GM19455 (cell line): ENCODE measurements around the gene CTNNAL1.
"Not testable (repeated sequence)": the region's sequence is repeated elsewhere in the genome, so short reads cannot be mapped to it uniquely, and the experiment has no call there.

Source experiments
- ATAC-seq: cut with Tn5 transposase; IDR thresholded peaks from one replicate; pipeline ENCODE4 v1.9.1; 2021; ENCODE audit not compliant: unreplicated experiment

Gene CTNNAL1, protein sequence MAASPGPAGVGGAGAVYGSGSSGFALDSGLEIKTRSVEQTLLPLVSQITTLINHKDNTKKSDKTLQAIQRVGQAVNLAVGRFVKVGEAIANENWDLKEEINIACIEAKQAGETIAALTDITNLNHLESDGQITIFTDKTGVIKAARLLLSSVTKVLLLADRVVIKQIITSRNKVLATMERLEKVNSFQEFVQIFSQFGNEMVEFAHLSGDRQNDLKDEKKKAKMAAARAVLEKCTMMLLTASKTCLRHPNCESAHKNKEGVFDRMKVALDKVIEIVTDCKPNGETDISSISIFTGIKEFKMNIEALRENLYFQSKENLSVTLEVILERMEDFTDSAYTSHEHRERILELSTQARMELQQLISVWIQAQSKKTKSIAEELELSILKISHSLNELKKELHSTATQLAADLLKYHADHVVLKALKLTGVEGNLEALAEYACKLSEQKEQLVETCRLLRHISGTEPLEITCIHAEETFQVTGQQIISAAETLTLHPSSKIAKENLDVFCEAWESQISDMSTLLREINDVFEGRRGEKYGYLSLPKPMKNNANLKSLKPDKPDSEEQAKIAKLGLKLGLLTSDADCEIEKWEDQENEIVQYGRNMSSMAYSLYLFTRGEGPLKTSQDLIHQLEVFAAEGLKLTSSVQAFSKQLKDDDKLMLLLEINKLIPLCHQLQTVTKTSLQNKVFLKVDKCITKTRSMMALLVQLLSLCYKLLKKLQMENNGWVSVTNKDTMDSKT

GRCh38 chr9:109012876-109013678, at the start of gene CTNNAL1:
CTNNAL1 (minus strand) TSS chr9:109013499; CDS start chr9:109013442, 57 bp downstream.
- peak; percentile 73 for ATAC-seq

DNA sequence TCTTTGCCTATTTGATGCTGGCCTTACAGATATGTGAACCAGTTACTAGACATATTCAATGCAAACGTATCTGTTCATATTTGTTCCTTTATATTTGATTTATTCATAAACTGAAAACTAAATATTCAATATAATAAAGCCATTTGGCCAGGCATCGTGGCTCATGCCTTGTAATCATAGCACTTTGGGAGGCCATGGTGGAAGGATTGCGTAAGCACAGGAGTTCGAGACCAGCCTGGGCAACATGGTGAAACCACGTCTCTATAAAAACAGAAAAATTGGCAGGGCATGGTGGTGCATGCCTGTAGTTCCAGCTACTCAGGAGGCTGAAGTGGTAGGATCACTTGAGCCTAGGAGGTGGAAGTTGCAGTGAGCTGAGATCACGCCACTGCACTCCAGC, 49.2 kb upstream of the CTNNAL1 start:
- no peak for ATAC-seq

GRCh38 chr9:109060191-109060590, 46.9 kb upstream of the CTNNAL1 start:
- no peak for ATAC-seq

GRCh38 chr9:109053121-109053520, 39.8 kb upstream of the CTNNAL1 start:
- ATAC-seq: not testable (repeated sequence)

DNA sequence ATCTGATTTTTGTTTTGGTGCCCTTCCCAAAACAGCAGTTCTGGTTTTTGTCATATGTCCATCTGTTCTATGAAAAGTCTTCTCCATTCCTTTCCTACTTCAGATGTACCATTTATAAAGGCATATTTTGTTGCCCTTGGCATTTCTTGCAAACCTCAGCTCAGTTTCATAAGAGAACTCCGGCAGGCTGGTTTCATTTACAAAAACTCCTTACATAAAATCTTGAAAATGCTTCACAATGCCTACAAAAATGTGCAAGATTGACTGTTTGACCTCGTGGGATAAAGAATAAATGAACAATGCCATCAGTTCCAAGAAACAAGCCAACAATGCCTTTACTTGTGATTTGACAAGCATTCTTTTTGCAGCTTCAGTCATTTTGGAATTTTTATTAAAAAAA, 39.1 kb upstream of the CTNNAL1 start:
- ATAC-seq: no peak

GRCh38 chr9:109051733-109052132, 38.4 kb upstream of the CTNNAL1 start:
- no peak for ATAC-seq

- ATAC-seq: no peak
Observed at GRCh38 chr9:109050444-109050843, 37.1 kb upstream of the CTNNAL1 start.

DNA sequence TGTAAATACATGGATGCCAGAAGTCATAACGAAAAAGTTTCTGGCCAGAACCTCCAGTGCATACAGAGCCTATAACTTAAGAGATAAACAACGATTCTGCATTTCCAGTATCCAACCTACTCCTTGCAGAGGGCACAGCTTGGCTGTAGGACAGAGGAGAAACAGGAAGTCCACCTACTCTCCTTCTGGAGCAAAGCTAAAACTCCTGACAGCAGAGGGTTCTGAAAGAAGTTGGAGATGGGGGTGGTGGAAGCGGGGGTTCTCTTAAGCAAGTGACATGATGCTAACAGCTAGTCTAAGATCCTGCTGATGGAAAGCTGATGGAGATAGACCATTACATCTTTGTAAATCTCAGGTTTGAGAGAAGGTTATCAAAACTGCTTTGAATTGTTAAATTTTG, 35.5 kb upstream of the CTNNAL1 start:
- no peak for ATAC-seq

- no peak for ATAC-seq
Observed at GRCh38 chr9:109047259-109047658, 34.0 kb upstream of the CTNNAL1 start.

DNA sequence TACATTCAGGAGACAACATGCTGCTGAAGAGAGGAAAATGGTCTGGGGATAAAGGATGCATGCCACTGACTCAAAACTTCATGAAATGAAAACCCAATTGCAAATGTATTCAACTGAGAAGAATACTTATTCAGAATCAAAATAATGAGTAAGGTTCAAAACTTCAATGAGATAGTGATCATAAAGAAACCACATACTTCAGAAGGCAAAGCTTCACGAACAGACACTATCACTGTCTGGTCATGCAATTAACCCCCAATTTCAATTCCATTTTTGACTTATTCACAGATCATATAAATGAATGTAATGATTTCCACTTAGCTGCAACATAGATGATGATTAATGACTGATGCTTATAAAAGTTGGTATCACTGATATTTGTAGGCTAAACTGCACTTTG, 33.0 kb upstream of the CTNNAL1 start:
- no peak for ATAC-seq

GRCh38 chr9:109043578-109043977, 30.3 kb upstream of the CTNNAL1 start:
- no peak for ATAC-seq

DNA sequence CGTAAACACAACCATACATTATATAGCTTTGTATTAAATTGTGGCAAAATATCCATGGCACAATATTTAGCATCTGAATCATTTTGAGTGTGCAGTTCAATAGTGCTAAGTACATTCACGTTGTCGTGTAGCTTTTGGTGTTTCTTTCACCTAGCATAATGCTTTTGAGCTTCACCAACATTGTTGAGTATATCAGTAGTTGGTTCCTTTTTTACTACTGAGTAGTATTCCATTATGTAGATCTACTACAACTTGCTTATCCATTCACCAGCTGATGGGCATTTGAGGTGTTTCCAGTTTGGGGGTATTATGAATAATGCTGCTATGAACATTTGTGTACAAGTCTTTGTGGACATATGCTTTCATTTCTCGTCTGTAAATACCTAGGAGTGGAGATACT, 27.3 kb upstream of the CTNNAL1 start:
- ATAC-seq: no peak

GRCh38 chr9:109039539-109039938, 26.2 kb upstream of the CTNNAL1 start:
- ATAC-seq: no peak

- no peak for ATAC-seq
Observed at GRCh38 chr9:109037946-109038715, 24.8 kb upstream of the CTNNAL1 start.

- no peak for ATAC-seq
Observed at GRCh38 chr9:109036744-109037680, 23.7 kb upstream of the CTNNAL1 start.

DNA sequence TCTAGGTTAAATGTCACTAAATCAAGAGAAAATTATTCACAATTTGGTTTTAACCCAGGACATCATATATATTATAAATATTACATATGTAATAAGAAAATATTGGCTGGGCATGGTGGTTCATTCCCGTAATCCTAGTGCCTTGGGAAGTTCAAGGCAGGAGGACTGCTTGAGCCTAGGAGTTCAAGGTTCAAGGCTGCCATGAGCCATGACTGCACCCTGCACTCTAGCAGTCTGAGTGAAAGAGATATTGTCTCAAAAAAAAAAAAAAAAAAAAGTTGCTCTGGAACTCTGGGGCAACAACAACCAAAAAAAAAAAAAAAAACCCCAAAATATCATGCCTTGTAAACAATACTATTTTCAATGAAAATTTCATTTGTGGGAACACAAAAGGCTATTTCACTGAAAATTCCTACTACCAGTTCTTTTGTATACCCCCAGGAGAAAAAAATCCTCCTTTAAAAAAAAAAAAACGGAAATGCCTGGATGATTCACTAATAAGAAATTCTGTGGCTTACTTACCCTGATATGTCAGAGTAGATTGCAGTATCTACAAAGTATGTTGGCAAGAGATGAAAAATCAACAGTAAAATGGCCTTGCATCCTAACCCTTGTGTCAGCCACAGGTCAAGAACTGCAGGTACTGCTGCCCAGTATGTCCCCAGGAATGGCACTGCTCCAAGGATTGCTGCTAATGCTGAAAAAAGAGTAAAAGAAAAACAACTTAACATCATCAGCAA, 22.6 kb upstream of the CTNNAL1 start:
- ATAC-seq: no peak

DNA sequence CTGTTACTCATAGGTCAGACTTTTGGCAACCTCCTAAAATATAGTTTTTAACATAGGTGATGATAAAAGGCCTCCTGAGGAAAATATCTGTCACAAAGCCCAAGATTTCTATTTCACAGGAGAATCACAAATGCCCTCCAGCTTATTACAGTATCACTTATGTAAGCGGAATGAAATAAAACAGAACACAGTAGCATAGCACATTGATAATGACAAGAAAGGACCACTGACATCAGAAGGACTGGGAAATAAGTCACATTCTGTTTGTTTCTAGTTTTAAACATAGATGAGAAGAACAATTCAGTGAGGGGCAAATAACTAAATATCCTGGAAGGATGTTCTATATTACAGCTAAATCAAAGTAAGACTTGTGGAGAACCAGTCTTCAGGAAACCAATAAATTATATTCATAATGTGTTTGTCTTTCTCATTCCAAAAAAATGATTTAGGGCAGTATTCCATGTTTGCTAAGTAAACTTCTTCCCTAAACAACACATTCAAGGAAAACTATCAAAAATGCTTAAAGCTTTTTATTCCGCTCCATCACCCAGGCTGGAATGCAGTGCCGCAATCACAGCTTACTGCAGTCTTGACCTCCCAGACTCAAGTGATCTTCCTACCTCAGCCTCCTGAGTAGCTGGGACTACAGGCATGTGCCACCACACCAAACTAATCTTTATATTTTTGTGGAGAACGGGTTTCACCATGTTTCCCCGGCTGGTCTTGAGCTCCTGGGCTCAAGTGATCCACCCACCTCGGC, 20.8 kb upstream of the CTNNAL1 start:
- no peak for ATAC-seq

DNA sequence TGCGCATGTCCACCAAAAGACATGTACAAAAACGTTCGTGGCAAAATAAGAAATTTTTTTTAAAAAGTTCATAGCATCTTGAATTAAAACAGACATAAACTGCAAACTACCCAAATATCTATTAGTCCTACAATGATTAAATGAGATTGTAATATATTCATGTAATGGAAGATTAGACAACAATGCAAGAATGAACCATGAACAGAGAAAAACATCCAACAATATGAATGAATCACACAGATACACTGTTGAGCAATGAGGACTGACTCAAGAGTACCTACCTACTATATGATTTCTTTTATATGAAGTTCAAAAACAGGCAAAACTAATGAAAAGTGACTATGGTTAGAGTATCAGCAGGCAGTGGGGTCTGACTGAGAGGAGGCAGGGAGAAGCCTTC, 17.9 kb upstream of the CTNNAL1 start:
- ATAC-seq: no peak
